HG03196 (cell line): Measurements from ENCODE around the gene PDE4D.

Experiments used
- ATAC-seq: cut with Tn5 transposase; IDR thresholded peaks from one replicate; pipeline ENCODE4 v1.9.1; 2021; ENCODE audit not compliant: unreplicated experiment

The PDE4D gene

GRCh38 chr5:59128646-59129290, 764.8 kb downstream of the PDE4D start:
- no peak for ATAC-seq

- peak; percentile 14 for ATAC-seq
Measured at GRCh38 chr5:59126708-59127573, 766.6 kb downstream of the PDE4D start.

- no peak for ATAC-seq
Measured at GRCh38 chr5:59126016-59126707, 767.4 kb downstream of the PDE4D start.

- no peak for ATAC-seq
Measured at GRCh38 chr5:59125011-59125961, 768.2 kb downstream of the PDE4D start.

GRCh38 chr5:59123595-59124561, 769.6 kb downstream of the PDE4D start:
- peak; percentile 55 for ATAC-seq

GRCh38 chr5:59119480-59119879, 774.0 kb downstream of the PDE4D start:
- no peak for ATAC-seq

- ATAC-seq, result no peak
Measured at GRCh38 chr5:59117320-59117719, 776.2 kb downstream of the PDE4D start.

- no peak for ATAC-seq
Measured at GRCh38 chr5:59116231-59116865, 777.2 kb downstream of the PDE4D start.

- no peak for ATAC-seq
Measured at GRCh38 chr5:59115345-59115744, 778.2 kb downstream of the PDE4D start.

- no peak for ATAC-seq
Measured at GRCh38 chr5:59109383-59109782, 784.1 kb downstream of the PDE4D start.

GRCh38 chr5:59107692-59108091, 785.8 kb downstream of the PDE4D start:
- no peak for ATAC-seq

GRCh38 chr5:59104400-59105127, 789.0 kb downstream of the PDE4D start:
- ATAC-seq, result no peak

GRCh38 chr5:59103303-59103702, 790.2 kb downstream of the PDE4D start:
- no peak for ATAC-seq

- ATAC-seq, result no peak
Measured at GRCh38 chr5:59102437-59102836, 791.1 kb downstream of the PDE4D start.

GRCh38 chr5:59100875-59101274, 792.7 kb downstream of the PDE4D start:
- no peak for ATAC-seq

- no peak for ATAC-seq
Measured at GRCh38 chr5:59099995-59100345, 793.6 kb downstream of the PDE4D start.

GRCh38 chr5:59099270-59099994, 794.1 kb downstream of the PDE4D start:
- peak; percentile 58 for ATAC-seq

- ATAC-seq, result no peak
Measured at GRCh38 chr5:59098743-59099142, 794.8 kb downstream of the PDE4D start.
